Measurements from ENCODE around the gene NTMT1. TPM values are rescaled to one million over a fixed set of nuclear protein-coding genes. Genes with fewer than 3 reads are reported as not detected.
A peak's percentile ranks its signal among the peaks of the same experiment; 100 is the strongest.

The NTMT1 gene
- total and polyA plus RNA-seq, 12 donors: 54.0 to 123 (median 61.9) TPM

- Histone ChIP-seq H3K9me3 (no peaks in the 10 kb centered on the region), H3K36me3 (no peaks in the 10 kb centered on the region), H3K27me3 (no peaks in the 10 kb centered on the region), H3K4me3 (no peak overlapping the region), H3K27ac (peak overlapping the region; percentile 71 to 98 (median 90)), H3K4me1 (peaks cover 32 to 60% (median 43%) of the 10 kb centered on the region in 9 donors)
- ATAC-seq: peak in 6 of 8 donors; percentile 7 to 34 (median 18)
- no peak for TF ChIP-seq CTCF (IDR thresholded peaks at IDR 0.05)
- DNase-seq: peak in 1 of 2 donors; percentile 71
- intact Hi-C loops (cut with DNase I): loop anchor here in 9 of 10 donors (2.0 to 10.0 kb wide), 11 partner anchors 54 to 432 kb away; partner anchors contain the start of gene IER5L (in 1 of the 9)
- 54 to 55% methylated on average over 15 of the region's 15 CpGs for WGBS, 2 donors
Observed at GRCh38 chr9:129606161-129607026, 19.6 kb upstream of the NTMT1 start.

- Histone ChIP-seq H3K4me1 (peaks cover 32 to 61% (median 43%) of the 10 kb centered on the region in 9 donors), H3K27me3 (no peaks in the 10 kb centered on the region), H3K36me3 (no peaks in the 10 kb centered on the region), H3K9me3 (no peaks in the 10 kb centered on the region), H3K4me3 (no peak overlapping the region), H3K27ac (peak overlapping the region; percentile 71 to 98 (median 90))
- ATAC-seq (peak in 1 of 8 donors; percentile 0), DNase-seq (no peak)
- 69 to 73% methylated on average over 6 of the region's 6 CpGs for WGBS, 2 donors
- TF ChIP-seq CTCF (IDR thresholded peaks at IDR 0.05): no peak
- intact Hi-C loops (cut with DNase I): loop anchor here in 9 of 10 donors (2.0 to 10.0 kb wide), 11 partner anchors 55 to 432 kb away; partner anchors contain the start of gene IER5L (in 1 of the 9)
Observed at GRCh38 chr9:129607027-129607387, 19.0 kb upstream of the NTMT1 start.

GRCh38 chr9:129608561-129609481 lies 17.1 kb upstream of the NTMT1 start:
- ATAC-seq (no peak), DNase-seq (no peak)
- Histone ChIP-seq H3K9me3 (no peaks in the 10 kb centered on the region), H3K4me1 (peaks cover 32 to 51% (median 43%) of the 10 kb centered on the region in 9 donors), H3K36me3 (no peaks in the 10 kb centered on the region), H3K27ac (peak overlapping the region; percentile 55 to 98 (median 94)), H3K4me3 (no peak overlapping the region), H3K27me3 (no peaks in the 10 kb centered on the region)
- TF ChIP-seq CTCF (IDR thresholded peaks at IDR 0.05): no peak
- intact Hi-C loops (cut with DNase I): loop anchor here in 8 of 10 donors (1.0 to 10.0 kb wide), 11 partner anchors 57 to 476 kb away; partner anchors contain the start of gene IER5L (in 1 of the 8)
- WGBS, 2 donors: 85 to 88% methylated on average over 27 of the region's 27 CpGs
